Measurements from ENCODE around the gene GALNT13.

GRCh38 chr2:154189953-154190352 lies 318.2 kb downstream of the GALNT13 start:
- TF ChIP-seq CTCF (IDR thresholded peaks at IDR 0.05) (no peak), POLR2A (IDR thresholded peaks at IDR 0.05) (no peak)
